Pancreas (tissue), 10 donors: ENCODE results near the gene IL12RB2. TPM values are rescaled to one million over a fixed set of nuclear protein-coding genes. Genes with fewer than 3 reads are reported as not detected.
"Not testable (repeated sequence)": the region's sequence is repeated elsewhere in the genome, so short reads cannot be mapped to it uniquely, and the experiment has no call there.

Source experiments
- ATAC-seq, 4 donors: fragments of 200-7000 bp; cut with Tn5 transposase; one replicate each; pipeline versions ENCODE4 v1.8.0 to v1.9.1; 2020; ENCODE audit warnings: mild to moderate bottlenecking in 4 of 4, moderate library complexity in 4 of 4
- DNase-seq, 6 donors: peaks; one replicate each; pipeline ENCODE4 v3.0.0-alpha.2; 2020
- FAIRE-seq: peaks from 2 replicates; lab custom pipeline; 2012; peaks lifted over from hg19 to GRCh38; lab: Jason Lieb, UNC
- H3K27ac ChIP-seq, 4 donors: fragments of 200-600 bp; sonication (generic); 1 replicate in 3 of 4; 2 replicates in 1 of 4; pipeline versions ENCODE4 v1.5.0 to v1.8.0; 2020
- H3K27me3 ChIP-seq, 4 donors: fragments of 200-600 bp; one replicate each; pipeline ENCODE4 v1.8.0; 2021
- H3K36me3 ChIP-seq, 3 donors: fragments of 200-600 bp; sonication (generic) in 1 of 3; one replicate each; pipeline versions ENCODE4 v1.5.0 to v1.8.0; 2020 to 2021
- H3K4me1 ChIP-seq, 3 donors: fragments of 200-600 bp; one replicate each; pipeline ENCODE4 v1.8.0; 2021
- H3K4me3 ChIP-seq, 4 donors: fragments of 200-600 bp; sonication (generic) in 2 of 4; one replicate each; pipeline versions ENCODE4 v1.5.0 to v1.8.0; 2020 to 2021
- H3K9me3 ChIP-seq, 4 donors: fragments of 200-600 bp; one replicate each; pipeline ENCODE4 v1.8.0; 2021
- whole genome bisulfite sequencing, 2 donors: extraction: QIAGEN DNeasy Blood & Tissue Kit; methylation state at CpG; one replicate each; pipeline ENCODE4 v1.1.7; 2013; 5-methylcytosine and 5-hydroxymethylcytosine counted together
- intact Hi-C, 3 donors: fragments of 100-400 bp; cut with DNase I; formaldehyde crosslinking; loops; one replicate each; pipeline versions ENCODE4 v1.11.1 to v1.14.2; 2022
- polyA plus RNA-seq, 2 donors: library from polyadenylated mRNA; stranded (reverse); fragments of 200-250 nt; gene quantifications; one replicate each; pipeline ENCODE4 v1.2.3, GENCODE V29; 2013
- total RNA-seq, 6 donors: library from RNA; stranded (reverse); fragmentation: NEBNext Ultra II Directional in 4 of 6; extraction: Animal tissue kit (Norgen Biotek cat#: 25700) in 4 of 6; gene quantifications; one replicate each; pipeline versions ENCODE4 v1.2.1 to v1.2.4, GENCODE V29; 2021 to 2023
- TF ChIP-seq, protein P1 (sequence below), 4 donors: fragments of 200-600 bp; sonication (generic) in 3 of 4; IDR thresholded peaks; one replicate each; pipeline versions ENCODE4 v1.5.0 to v1.8.0; 2021; ENCODE audit warnings: antibody characterized with exemption in 4 of 4
- donor health status: healthy with polysubstance abuse.
- donor health status: DM: no; HTN: no; CAD: no; lungs with moderate emphysema.
- donor health status: DM: no; HTN: no; CAD: no.
- donor health status: control.
- donor health status: control.
- donor health status: Bipolar disorder and iron deficiency.
- donor health status: DM: yes; HTN: yes; CAD: no.
- donor health status: DM: no; HTN: no; CAD: no.
- donor health status: DM: no; HTN: no; CAD: no.
- donor health status: DM: yes; HTN: yes; CAD: no.

IL12RB2 gene
- total and polyA plus RNA-seq, 8 donors, result 0.65 to 5.0 (median 2.7) TPM

DNA sequence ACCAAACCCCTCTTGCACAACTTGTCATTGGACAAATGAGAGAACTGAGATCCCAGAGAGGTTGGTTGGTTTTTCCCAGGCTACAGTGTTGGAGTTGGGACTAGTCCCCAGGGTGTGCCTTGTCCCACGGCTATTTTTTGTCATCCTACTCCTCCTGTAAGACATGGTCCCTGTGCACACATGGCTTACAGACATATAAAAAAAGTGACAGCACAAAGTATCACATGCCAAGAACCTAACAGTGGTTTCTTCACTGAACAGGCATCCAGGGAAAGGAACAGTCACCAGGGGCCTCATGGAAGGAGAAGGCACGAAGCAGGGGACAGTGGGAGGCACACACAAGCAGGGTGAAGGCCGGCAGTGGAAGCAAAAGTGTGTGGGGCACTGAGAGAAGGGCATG lies 86.1 kb downstream of the IL12RB2 start:
- Histone ChIP-seq H3K27me3 (no peaks in the 10 kb centered on the region), H3K4me1 (no peaks in the 10 kb centered on the region), H3K4me3 (no peak overlapping the region), H3K36me3 (no peaks in the 10 kb centered on the region), H3K27ac (peak overlapping the region in 2 of 4 donors; percentile 2 to 11), H3K9me3 (no peaks in the 10 kb centered on the region)
- FAIRE-seq, result no peak
- intact Hi-C loops, result no loop called here
- 86 to 90% methylated on average over 3 of the region's 3 CpGs for WGBS, 2 donors
- DNase-seq, result no peak
- TF ChIP-seq, protein P1, sequence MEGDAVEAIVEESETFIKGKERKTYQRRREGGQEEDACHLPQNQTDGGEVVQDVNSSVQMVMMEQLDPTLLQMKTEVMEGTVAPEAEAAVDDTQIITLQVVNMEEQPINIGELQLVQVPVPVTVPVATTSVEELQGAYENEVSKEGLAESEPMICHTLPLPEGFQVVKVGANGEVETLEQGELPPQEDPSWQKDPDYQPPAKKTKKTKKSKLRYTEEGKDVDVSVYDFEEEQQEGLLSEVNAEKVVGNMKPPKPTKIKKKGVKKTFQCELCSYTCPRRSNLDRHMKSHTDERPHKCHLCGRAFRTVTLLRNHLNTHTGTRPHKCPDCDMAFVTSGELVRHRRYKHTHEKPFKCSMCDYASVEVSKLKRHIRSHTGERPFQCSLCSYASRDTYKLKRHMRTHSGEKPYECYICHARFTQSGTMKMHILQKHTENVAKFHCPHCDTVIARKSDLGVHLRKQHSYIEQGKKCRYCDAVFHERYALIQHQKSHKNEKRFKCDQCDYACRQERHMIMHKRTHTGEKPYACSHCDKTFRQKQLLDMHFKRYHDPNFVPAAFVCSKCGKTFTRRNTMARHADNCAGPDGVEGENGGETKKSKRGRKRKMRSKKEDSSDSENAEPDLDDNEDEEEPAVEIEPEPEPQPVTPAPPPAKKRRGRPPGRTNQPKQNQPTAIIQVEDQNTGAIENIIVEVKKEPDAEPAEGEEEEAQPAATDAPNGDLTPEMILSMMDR (IDR thresholded peaks at IDR 0.05), result no peak
- ATAC-seq, result peak in 3 of 4 donors; percentile 3 to 21 (median 17)

DNA sequence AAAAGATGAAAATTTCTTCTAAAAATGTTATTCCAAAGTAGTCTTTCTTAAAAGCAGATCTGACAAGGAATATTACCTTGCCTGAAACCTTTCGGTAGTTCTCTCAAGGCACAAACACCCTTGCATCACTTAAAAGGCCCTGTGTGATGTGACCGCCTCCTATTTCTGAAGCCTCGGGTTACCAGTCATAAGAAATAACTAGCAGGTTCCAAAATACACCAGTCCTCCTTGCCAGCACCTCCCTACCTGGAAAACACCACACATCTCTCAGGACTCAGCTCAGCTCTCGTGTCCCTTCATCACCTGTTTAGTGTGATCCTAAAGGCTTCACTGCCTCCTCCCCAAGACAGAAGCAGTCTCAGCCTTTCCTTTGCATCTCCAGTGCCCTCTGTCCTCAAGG lies 86.9 kb downstream of the IL12RB2 start:
- Histone ChIP-seq H3K27me3 (no peaks in the 10 kb centered on the region), H3K4me3 (no peak overlapping the region), H3K27ac (no peak overlapping the region), H3K36me3 (no peaks in the 10 kb centered on the region), H3K9me3 (no peaks in the 10 kb centered on the region), H3K4me1 (no peaks in the 10 kb centered on the region)
- TF ChIP-seq, protein P1 (IDR thresholded peaks at IDR 0.05), result no peak
- no peak for DNase-seq
- WGBS, 2 donors, result 95 to 97% methylated on average over 4 of the region's 4 CpGs
- ATAC-seq, result no peak
- intact Hi-C loops, result no loop called here
- FAIRE-seq, result no peak

DNA sequence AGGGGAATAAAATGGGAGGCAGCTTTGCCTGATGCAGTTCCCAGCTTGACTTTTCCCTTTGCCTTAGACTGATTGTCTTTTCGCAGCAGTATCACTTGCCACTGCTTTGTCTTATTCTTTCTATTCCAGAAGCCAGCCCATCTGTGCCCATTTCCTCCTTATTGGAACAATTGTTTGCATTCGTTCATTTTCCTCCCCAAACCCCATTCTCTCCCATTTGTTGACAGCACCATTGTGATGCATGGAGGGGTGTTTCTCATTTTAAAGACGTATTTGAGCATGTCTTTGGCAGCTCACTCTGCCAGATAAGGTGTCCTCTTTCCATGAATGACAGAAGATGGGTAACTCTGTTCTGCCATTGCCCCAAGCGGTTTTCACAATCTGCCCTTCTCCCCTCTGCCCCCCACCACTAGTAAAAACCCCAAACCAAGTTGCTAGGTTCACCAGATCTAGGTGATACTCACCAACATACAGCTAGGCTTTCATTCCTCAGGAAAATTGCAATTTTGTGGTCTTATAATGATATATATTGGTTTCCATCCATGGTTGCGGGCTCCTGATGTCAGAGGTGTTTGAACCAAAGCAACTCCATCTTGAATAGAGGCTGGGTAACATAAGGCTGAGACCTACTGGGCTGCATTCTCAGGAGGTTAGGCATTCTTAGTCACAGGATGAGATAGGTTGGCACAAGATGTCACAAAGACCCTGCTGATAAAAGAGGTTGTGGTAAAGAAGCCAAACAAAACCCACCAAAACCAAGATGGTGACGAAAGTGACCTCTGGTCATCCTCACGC lies 91.7 kb downstream of the IL12RB2 start:
- no peaks in the 10 kb centered on the region for H3K9me3 ChIP-seq
- H3K36me3 ChIP-seq, result no peaks in the 10 kb centered on the region
- ATAC-seq (no peak), FAIRE-seq (no peak), DNase-seq (no peak)
- H3K27me3 ChIP-seq, result no peaks in the 10 kb centered on the region
- no peak overlapping the region for H3K27ac ChIP-seq
- no peaks in the 10 kb centered on the region for H3K4me1 ChIP-seq
- TF ChIP-seq, protein P1 (IDR thresholded peaks at IDR 0.05), result no peak
- H3K4me3 ChIP-seq, result no peak overlapping the region
- intact Hi-C loops, result no loop called here
- 80 to 83% methylated on average over 7 of the region's 7 CpGs for WGBS, 2 donors

DNA sequence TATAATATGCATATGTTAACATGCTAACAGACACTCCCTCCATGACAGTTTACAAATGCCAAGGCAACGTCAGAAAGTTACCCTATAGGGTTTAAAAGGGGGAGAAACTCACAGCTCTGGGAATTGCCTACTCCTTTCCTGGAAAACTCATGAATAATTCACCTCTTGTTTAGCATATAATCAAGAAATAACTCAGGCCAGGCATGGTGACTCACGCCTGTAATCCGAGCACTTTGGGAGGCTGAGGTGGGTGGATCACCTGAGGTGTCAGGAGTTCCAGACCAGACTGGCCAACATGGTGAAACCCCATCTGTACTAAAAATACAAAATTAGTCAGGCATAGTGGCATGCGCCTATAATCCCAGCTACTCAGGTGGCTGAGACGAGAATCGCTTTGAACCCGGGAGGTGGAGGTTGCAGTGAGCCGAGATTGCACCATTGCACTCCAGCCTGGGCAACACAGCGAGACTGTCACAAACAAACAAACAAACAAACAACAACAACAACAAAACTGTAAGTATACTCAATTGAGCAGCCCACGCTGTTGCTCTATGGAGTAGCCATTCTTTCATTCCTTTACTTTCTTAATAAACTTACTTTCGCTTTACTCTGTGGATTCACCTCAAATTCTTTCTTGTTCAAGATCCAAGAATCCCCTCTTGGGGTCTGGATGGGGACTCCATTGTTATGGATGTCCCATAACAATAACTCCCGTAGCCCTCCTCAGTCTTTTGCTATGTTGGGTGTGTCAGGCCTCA lies 92.5 kb downstream of the IL12RB2 start:
- H3K9me3 ChIP-seq, intact Hi-C loops, H3K27ac ChIP-seq, H3K4me3 ChIP-seq, H3K27me3 ChIP-seq, ATAC-seq, FAIRE-seq, H3K36me3 ChIP-seq, DNase-seq, H3K4me1 ChIP-seq: not testable (repeated sequence)
- 91 to 93% methylated on average over 12 of the region's 12 CpGs for WGBS, 2 donors

DNA sequence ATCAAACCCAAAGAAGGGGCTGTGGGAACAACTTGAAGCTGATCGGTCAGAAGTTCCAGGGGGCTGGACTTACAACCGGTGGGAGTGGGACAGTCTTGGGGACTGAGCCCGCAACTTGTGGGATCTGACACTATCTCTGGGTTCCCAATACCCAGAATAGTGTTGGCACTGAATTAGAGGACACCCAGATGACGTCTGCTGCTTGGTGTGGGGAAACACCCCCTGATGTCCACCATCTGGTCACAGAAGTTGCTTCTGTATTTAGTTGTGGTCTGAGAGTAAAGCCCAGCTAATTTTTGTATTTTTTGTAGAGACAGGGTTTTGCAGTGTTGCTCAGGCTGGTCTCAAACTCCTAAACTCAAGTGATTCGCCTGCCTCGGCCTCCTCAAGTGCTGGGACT lies 93.8 kb downstream of the IL12RB2 start:
- no peaks in the 10 kb centered on the region for H3K36me3 ChIP-seq
- WGBS, 2 donors, result 88 to 94% methylated on average over 6 of the region's 6 CpGs
- intact Hi-C loops, result no loop called here

More for the DNA sequence above, 93.8 kb downstream of the IL12RB2 start:
- no peak for ATAC-seq
- Histone ChIP-seq H3K27me3 (no peaks in the 10 kb centered on the region), H3K4me1 (peaks cover 0 to 4% (median 0%) of the 10 kb centered on the region in 3 donors), H3K9me3 (no peaks in the 10 kb centered on the region), H3K27ac (no peak overlapping the region), H3K4me3 (no peak overlapping the region)
- TF ChIP-seq, protein P1 (IDR thresholded peaks at IDR 0.05), result no peak
- DNase-seq, result no peak
- no peak for FAIRE-seq
